AG09309 (cell line): ENCODE measurements around the gene LRRC8A.

Source experiments
- DNase-seq: peaks from one replicate; pipeline ENCODE4 v3.0.0-alpha.2; 2010; ENCODE audit warnings: low read depth
- H3K4me3 ChIP-seq: 2 replicates; pipeline ENCODE4 v1.5.1; 2011; ENCODE audit warnings: mild to moderate bottlenecking, low read depth, low read length, moderate library complexity; ENCODE audit not compliant: control insufficient read depth
- CTCF ChIP-seq: IDR thresholded peaks from 2 replicates; pipeline ENCODE4 v1.5.1; 2011; ENCODE audit warnings: mild to moderate bottlenecking, low read depth, low read length, inconsistent platforms; ENCODE audit not compliant: insufficient read depth, control insufficient read depth; ENCODE audit errors: missing control alignments

Gene LRRC8A

GRCh38 chr9:128898382-128898781 is 16.4 kb downstream of the LRRC8A start:
- no peak for TF ChIP-seq CTCF
- no peak overlapping the region for H3K4me3 ChIP-seq
- no peak for DNase-seq

- no peak for DNase-seq
- no peak for TF ChIP-seq CTCF
- no peak overlapping the region for H3K4me3 ChIP-seq
Measured at GRCh38 chr9:128898845-128899565, 17.1 kb downstream of the LRRC8A start.

GRCh38 chr9:128899566-128900322 is 17.8 kb downstream of the LRRC8A start:
- no peak for DNase-seq
- no peak for TF ChIP-seq CTCF
- H3K4me3 ChIP-seq = no peak overlapping the region

GRCh38 chr9:128901379-128901778 is 19.4 kb downstream of the LRRC8A start:
- no peak overlapping the region for H3K4me3 ChIP-seq
- TF ChIP-seq CTCF = no peak
- no peak for DNase-seq

- TF ChIP-seq CTCF = no peak
- no peak for DNase-seq
- no peak overlapping the region for H3K4me3 ChIP-seq
Measured at GRCh38 chr9:128901822-128902221, 19.9 kb downstream of the LRRC8A start.

- no peak for DNase-seq
- no peak for TF ChIP-seq CTCF
- no peak overlapping the region for H3K4me3 ChIP-seq
Measured at GRCh38 chr9:128902351-128903078, 20.6 kb downstream of the LRRC8A start.
